Measurements from ENCODE around the gene CCDC167.

DNA sequence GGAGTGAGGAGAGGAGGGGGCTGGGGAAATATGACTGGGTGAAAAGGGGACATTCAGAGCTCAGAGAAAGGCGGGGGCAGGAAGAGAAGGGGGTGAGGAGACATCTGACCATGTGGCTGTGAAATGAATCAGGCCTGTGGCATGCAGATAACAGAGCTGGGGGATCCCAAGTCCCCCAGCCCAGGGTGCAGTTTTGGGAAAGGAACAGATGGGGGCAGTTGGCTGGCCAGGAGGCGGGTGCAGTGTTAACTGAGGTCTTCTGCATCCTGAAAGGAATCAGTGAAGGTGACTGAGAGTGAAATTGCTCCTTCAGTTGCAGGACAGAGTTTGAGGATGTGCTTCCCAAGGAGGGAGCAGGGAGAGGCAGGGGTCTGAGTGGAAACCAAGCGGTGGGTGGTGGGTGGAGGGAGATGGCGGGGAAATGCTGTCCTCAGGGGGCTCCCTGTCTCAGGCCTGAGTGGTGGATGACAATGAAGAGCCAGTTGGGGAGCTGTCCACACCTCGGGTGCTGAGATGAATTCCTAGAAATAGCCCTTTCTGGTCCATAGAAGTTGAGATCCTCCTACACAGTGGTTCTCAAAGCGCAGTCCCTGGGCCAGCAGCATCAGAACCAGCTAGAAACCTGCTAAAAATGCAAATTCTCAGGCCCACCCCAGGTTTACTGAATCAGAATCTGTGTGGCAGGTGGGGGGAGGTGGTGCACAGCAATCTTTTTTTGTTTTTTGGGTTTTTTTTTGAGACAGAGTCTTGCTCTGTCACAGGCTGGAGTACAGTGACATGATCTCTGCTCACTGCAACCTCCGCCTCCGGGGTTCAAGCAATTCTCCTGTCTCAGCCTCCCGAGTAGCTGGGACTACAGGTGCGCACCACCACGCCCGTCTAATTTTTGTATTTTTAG is 26.0 kb upstream of the CCDC167 start:
- TF ChIP-seq POLR2A (IDR thresholded peaks at IDR 0.05), result no peak
- TF ChIP-seq EP300 (IDR thresholded peaks at IDR 0.05), result no peak
